ENCODE measurements around the gene MTR. TPM values are rescaled to one million over a fixed set of nuclear protein-coding genes. Genes with fewer than 3 reads are reported as not detected.
"Not testable (repeated sequence)": the region's sequence is repeated elsewhere in the genome, so short reads cannot be mapped to it uniquely, and the experiment has no call there.

Gene MTR
- total RNA-seq, 1 donor from 2014 or later = 37.5 TPM

GRCh38 chr1:236896716-236897115, 101.6 kb downstream of the MTR start:
- DNase-seq (ENCODE audit: low read depth, low spot score) = no peak

- no peak for DNase-seq (ENCODE audit: low read depth, low spot score)
These were observed 110.0 kb downstream of the MTR start for GRCh38 chr1:236904892-236905741.

DNA sequence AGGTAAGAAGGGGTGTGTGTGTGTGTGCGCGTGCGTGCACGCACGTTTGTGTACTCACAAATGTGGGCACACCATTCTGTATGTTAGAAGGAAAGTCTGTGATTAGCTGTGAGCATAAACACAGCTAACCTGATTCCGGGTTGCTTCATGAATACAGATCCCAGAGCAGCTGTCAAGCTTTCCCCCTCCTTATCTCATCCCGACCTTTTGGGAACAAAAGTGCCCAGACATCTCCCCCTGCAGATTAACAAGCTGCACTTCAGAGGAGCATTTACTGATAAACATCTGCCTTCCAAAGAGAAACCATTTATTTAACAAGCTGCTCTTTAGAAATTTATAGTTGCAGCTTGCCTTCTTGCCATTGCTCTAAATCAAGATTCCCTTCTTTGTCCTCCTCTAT, 112.1 kb downstream of the MTR start:
- DNase-seq (ENCODE audit: low read depth, low spot score) = no peak

- DNase-seq (ENCODE audit: low read depth, low spot score) = no peak
These were observed 113.6 kb downstream of the MTR start for GRCh38 chr1:236908669-236909068.

DNA sequence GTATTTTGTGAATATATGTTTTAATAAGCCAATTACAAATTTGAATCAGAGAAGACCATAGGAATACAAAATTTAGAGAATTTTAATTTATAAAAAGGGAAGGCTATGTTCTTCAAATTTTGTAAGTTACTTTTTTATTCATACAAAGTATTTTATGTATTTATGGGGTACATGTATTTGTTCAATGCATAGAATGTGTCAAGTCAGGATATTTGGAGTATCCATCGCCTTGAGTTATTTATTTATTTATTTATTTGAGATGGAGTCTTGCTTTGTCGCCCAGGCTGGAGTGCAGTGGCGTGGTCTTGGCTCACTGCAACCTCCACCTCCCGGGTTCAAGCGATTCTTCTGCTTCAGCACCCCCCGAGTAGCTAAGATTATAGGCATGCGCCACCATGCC, 116.0 kb downstream of the MTR start:
- not testable (repeated sequence) for DNase-seq (ENCODE audit: low read depth, low spot score)

DNA sequence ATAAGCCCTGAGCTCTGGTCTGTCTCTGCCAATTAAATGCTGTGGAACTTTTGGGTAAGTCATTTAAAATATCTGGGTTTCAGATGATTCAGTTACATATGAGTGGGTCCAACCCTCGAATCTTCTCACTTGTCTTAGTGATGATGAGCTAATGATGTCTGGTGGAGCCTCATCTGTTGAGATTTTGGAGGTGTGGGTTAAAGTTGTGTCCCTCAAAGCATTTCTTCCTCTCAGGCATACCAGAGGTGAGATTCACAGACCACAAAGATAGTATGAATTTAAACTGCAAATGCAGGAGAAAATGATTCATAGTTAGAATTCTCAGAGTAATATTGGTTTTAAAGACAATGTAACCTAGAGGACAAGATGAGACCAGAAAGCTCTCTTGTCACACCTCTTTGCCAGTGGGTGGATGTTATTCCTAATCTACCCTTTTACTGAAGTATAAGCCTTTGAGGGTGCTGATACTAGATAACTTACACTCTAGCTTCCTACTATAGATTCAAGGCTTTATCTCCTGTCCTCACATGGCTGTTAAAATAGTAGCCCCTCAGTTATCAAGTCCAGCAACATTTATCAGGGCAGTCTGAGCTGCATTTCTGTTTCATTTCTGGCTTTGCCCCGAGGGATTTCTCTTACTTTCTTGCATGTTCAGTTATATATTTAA, 118.4 kb downstream of the MTR start:
- DNase-seq (ENCODE audit: low read depth, low spot score) = no peak

DNA sequence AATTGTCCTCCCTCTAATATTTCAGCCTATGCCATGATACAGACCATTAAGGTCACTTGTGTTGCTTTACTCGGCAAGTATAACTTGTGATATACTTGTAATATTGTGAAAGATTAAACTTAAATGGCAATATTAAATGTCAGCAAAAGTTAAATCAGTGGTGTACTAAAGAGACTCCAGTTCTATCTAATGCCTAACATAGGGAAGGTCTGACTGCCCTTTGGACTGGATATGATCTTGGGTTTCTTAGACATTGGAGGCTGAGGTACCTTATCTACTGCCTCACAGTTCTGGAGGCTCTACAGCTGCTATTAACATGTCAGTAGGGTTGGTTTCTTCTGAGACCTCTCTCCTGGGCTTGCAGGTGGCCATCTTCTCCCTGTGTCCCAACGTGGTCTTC, 119.3 kb downstream of the MTR start:
- DNase-seq (ENCODE audit: low read depth, low spot score) = no peak

- DNase-seq (ENCODE audit: low read depth, low spot score) = no peak
These were observed 121.2 kb downstream of the MTR start for GRCh38 chr1:236916131-236916800.

GRCh38 chr1:236917448-236917847, 122.4 kb downstream of the MTR start:
- no peak for DNase-seq (ENCODE audit: low read depth, low spot score)

- DNase-seq (ENCODE audit: low read depth, low spot score) = no peak
These were observed 125.3 kb downstream of the MTR start for GRCh38 chr1:236920286-236920894.

DNA sequence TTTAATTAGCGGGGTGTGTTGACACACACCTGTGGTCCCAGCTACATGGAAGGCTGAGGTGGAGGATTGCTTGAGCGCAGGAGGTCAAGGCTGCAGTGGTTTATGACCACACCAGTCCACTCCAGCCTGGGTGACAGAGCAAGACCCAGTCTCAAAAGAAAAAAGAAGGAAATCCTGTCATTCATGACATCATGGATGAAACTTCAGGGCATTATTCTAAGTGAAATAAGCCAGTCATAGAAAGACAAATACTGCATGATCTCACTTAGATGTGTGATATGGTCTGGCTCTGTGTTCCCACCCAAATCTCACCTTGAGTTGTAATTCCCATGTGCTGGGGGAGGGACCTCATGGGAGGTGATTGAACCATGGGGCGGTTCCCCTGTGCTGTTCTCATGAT, 126.5 kb downstream of the MTR start:
- no peak for DNase-seq (ENCODE audit: low read depth, low spot score)

- no peak for DNase-seq (ENCODE audit: low read depth, low spot score)
These were observed 127.1 kb downstream of the MTR start for GRCh38 chr1:236922190-236922589.

DNA sequence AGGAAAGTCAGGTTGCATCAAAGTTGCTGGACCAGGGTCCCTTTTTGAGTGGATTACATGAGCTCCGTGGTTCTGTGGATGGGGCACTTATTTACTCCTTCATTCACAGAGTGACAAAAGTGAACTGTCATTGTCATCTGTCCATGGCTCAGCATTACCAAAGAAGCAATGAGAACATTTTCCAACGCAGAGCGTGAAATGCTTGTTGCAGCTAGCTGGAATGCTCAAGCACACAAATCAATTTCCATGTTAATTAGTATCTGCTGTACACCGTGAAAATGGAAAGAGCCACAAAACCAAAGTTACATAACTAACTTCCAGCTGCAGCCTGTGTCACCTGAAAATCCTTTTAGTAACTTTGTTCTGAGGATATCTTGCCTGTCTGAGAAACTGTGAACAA, 130.3 kb downstream of the MTR start:
- no peak for DNase-seq (ENCODE audit: low read depth, low spot score)

GRCh38 chr1:236930503-236930902, 135.4 kb downstream of the MTR start:
- DNase-seq (ENCODE audit: low read depth, low spot score) = no peak

- no peak for DNase-seq (ENCODE audit: low read depth, low spot score)
These were observed 143.7 kb downstream of the MTR start for GRCh38 chr1:236938760-236939159.

DNA sequence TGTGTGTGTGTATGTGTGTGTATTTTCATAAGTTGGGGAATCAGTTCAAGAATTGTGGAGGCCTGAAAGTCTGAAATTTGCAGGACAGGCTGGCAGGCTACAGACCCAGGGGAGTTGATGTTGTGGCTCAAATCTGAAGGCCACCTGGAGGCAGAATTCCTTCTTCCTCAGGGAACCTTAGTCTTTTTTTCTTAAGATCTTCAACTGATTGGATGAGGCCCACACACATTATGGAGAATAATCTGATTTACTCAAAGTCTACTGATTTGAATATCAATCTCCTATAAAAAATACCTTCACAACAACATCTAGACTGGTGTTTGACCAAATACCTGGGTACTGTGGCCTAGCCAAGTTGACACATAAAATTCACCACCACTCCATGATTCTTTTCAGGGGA, 147.3 kb downstream of the MTR start:
- no peak for DNase-seq (ENCODE audit: low read depth, low spot score)

GRCh38 chr1:236944556-236944955, 149.5 kb downstream of the MTR start:
- no peak for DNase-seq (ENCODE audit: low read depth, low spot score)

- DNase-seq (ENCODE audit: low read depth, low spot score) = no peak
These were observed 149.9 kb downstream of the MTR start for GRCh38 chr1:236945002-236945401.

GRCh38 chr1:236947794-236948193, 152.7 kb downstream of the MTR start:
- no peak for DNase-seq (ENCODE audit: low read depth, low spot score)

GRCh38 chr1:236948381-236948780, 153.3 kb downstream of the MTR start:
- no peak for DNase-seq (ENCODE audit: low read depth, low spot score)

- no peak for DNase-seq (ENCODE audit: low read depth, low spot score)
These were observed 153.9 kb downstream of the MTR start for GRCh38 chr1:236948996-236949395.

GRCh38 chr1:236950365-236950764, 155.3 kb downstream of the MTR start:
- DNase-seq (ENCODE audit: low read depth, low spot score) = no peak
